ENCODE measurements around the gene MLEC.

DNA sequence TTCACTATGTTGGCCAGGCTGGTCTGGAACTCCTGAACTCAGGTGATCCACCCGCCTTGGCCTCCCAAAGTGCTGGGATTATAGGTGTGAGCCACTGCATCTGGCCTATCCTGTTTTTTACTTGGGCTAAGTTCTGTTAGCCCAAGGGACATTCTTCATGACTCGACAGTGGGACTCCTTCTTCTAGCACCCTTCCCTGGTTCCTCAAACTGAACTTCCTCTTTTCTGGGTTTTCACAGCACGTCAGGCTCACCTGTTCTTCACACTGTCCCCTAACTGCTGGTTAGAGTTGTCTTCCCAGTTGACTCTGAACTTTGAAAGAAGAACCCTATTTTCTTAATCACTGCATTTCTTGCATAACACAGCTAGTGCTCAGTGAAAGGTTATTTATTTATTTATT lies 24.1 kb upstream of the MLEC start:
- TF ChIP-seq, protein P1, sequence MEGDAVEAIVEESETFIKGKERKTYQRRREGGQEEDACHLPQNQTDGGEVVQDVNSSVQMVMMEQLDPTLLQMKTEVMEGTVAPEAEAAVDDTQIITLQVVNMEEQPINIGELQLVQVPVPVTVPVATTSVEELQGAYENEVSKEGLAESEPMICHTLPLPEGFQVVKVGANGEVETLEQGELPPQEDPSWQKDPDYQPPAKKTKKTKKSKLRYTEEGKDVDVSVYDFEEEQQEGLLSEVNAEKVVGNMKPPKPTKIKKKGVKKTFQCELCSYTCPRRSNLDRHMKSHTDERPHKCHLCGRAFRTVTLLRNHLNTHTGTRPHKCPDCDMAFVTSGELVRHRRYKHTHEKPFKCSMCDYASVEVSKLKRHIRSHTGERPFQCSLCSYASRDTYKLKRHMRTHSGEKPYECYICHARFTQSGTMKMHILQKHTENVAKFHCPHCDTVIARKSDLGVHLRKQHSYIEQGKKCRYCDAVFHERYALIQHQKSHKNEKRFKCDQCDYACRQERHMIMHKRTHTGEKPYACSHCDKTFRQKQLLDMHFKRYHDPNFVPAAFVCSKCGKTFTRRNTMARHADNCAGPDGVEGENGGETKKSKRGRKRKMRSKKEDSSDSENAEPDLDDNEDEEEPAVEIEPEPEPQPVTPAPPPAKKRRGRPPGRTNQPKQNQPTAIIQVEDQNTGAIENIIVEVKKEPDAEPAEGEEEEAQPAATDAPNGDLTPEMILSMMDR (IDR thresholded peaks at IDR 0.05), result no peak
- TF ChIP-seq POLR2A (IDR thresholded peaks at IDR 0.05), result no peak
